Thoracic aorta (tissue), 2 donors: ENCODE data around the gene HMOX1. TPM values are rescaled to one million over a fixed set of nuclear protein-coding genes. Genes with fewer than 3 reads are reported as not detected.

Source experiments
- ATAC-seq: fragments of 150-250 bp; one replicate; pipeline ENCODE4 v1.8.0; 2017; ENCODE audit warnings: low read depth; ENCODE audit not compliant: insufficient number of reproducible peaks, low FRiP score
- DNase-seq: peaks from one replicate; pipeline ENCODE4 v3.0.0-alpha.2; 2020; ENCODE audit warnings: low spot score
- H3K27ac ChIP-seq, 2 donors: fragments of 200-600 bp; sonication (generic); 1 replicate in 1 of 2; 2 replicates in 1 of 2; pipeline ENCODE4 v1.5.1; 2016; ENCODE audit warnings: mild to moderate bottlenecking in 2 of 2, moderate library complexity in 2 of 2
- H3K27me3 ChIP-seq: fragments of 200-600 bp; sonication (generic); replicated peaks from 2 replicates; pipeline ENCODE4 v1.6.0; 2016; ENCODE audit warnings: mild to moderate bottlenecking; ENCODE audit not compliant: insufficient read depth
- H3K36me3 ChIP-seq: fragments of 200-600 bp; sonication (generic); one replicate; pipeline ENCODE4 v1.5.1; 2016
- H3K4me1 ChIP-seq, 2 donors: fragments of 200-600 bp; sonication (generic); 1 replicate in 1 of 2; 2 replicates in 1 of 2; pipeline versions ENCODE4 v1.5.1 to v1.6.0; 2016; ENCODE audit warnings: low read depth in 2 of 2, mild to moderate bottlenecking in 1 of 2; ENCODE audit not compliant: control insufficient read depth in 1 of 2
- H3K4me3 ChIP-seq: fragments of 200-600 bp; sonication (generic); 2 replicates; pipeline ENCODE4 v1.5.1; 2016; ENCODE audit warnings: mild to moderate bottlenecking
- H3K9me3 ChIP-seq: fragments of 200-600 bp; sonication (generic); 2 replicates; pipeline ENCODE4 v1.5.1; 2016
- total RNA-seq, 2 donors: library from RNA; depleted of rRNA; stranded (reverse); fragments of >200 nt; gene quantifications; one replicate each; pipeline versions ENCODE4 v1.1.0 to v1.2.3, GENCODE V29; 2016
- TF ChIP-seq, protein P1 (sequence below): fragments of 200-600 bp; sonication (generic); IDR thresholded peaks from one replicate; pipeline ENCODE4 v1.5.1; 2019; ENCODE audit warnings: antibody characterized with exemption

The HMOX1 gene
- total RNA-seq, 2 donors from 2014 or later: 28.3 to 332 TPM

GRCh38 chr22:35406443-35406842, 25.5 kb downstream of the HMOX1 start:
- TF ChIP-seq, protein P1, sequence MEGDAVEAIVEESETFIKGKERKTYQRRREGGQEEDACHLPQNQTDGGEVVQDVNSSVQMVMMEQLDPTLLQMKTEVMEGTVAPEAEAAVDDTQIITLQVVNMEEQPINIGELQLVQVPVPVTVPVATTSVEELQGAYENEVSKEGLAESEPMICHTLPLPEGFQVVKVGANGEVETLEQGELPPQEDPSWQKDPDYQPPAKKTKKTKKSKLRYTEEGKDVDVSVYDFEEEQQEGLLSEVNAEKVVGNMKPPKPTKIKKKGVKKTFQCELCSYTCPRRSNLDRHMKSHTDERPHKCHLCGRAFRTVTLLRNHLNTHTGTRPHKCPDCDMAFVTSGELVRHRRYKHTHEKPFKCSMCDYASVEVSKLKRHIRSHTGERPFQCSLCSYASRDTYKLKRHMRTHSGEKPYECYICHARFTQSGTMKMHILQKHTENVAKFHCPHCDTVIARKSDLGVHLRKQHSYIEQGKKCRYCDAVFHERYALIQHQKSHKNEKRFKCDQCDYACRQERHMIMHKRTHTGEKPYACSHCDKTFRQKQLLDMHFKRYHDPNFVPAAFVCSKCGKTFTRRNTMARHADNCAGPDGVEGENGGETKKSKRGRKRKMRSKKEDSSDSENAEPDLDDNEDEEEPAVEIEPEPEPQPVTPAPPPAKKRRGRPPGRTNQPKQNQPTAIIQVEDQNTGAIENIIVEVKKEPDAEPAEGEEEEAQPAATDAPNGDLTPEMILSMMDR: no peak
- Histone ChIP-seq H3K9me3 (no peaks in the 10 kb centered on the region), H3K27me3 (no peaks in the 10 kb centered on the region), H3K27ac (no peak overlapping the region), H3K36me3 (peaks cover 15% of the 10 kb centered on the region), H3K4me1 (peaks cover 0 to 4% of the 10 kb centered on the region in 2 donors), H3K4me3 (no peak overlapping the region)
- ATAC-seq: no peak
- no peak for DNase-seq

DNA sequence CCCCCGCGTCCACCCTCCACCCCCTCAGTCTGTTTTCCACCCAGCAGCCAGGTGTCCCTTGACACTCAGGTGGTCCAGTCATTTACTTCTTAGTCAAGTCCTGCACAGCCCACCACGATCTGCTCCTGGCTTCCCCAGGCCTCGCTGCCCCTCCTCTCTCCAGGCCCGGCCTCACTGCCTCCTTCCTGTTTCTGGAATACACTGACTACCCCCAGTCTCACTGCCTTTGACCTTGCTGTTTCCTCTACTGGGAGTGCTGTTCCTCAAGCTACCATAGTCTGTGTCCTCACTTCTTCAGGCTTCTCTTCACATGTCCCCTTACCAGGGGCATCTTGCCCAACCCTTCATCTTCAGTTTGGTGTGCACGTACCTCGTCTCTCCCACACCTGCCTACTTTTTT, 26.5 kb downstream of the HMOX1 start:
- TF ChIP-seq, protein P1: no peak

GRCh38 chr22:35409783-35410662, 29.1 kb downstream of the HMOX1 start:
- Histone ChIP-seq H3K27me3 (no peaks in the 10 kb centered on the region), H3K4me1 (no peaks in the 10 kb centered on the region), H3K36me3 (peaks cover 30% of the 10 kb centered on the region), H3K4me3 (no peak overlapping the region), H3K9me3 (no peaks in the 10 kb centered on the region), H3K27ac (no peak overlapping the region)
- TF ChIP-seq, protein P1: no peak
- DNase-seq (no peak), ATAC-seq (no peak)

More for the DNA sequence above, 26.5 kb downstream of the HMOX1 start:
- no peak overlapping the region for H3K4me3 ChIP-seq
- no peak for DNase-seq
- H3K27me3 ChIP-seq: no peaks in the 10 kb centered on the region
- H3K9me3 ChIP-seq: no peaks in the 10 kb centered on the region
- no peaks in the 10 kb centered on the region for H3K4me1 ChIP-seq
- peaks cover 20% of the 10 kb centered on the region for H3K36me3 ChIP-seq
- ATAC-seq: no peak
- no peak overlapping the region for H3K27ac ChIP-seq

GRCh38 chr22:35410663-35411034, 29.8 kb downstream of the HMOX1 start:
- H3K4me3 ChIP-seq: no peak overlapping the region
- no peak overlapping the region for H3K27ac ChIP-seq
- H3K36me3 ChIP-seq: peaks cover 30% of the 10 kb centered on the region
- no peaks in the 10 kb centered on the region for H3K4me1 ChIP-seq
- no peaks in the 10 kb centered on the region for H3K9me3 ChIP-seq
- ATAC-seq (no peak), DNase-seq (no peak)
- H3K27me3 ChIP-seq: no peaks in the 10 kb centered on the region
- TF ChIP-seq, protein P1: no peak

DNA sequence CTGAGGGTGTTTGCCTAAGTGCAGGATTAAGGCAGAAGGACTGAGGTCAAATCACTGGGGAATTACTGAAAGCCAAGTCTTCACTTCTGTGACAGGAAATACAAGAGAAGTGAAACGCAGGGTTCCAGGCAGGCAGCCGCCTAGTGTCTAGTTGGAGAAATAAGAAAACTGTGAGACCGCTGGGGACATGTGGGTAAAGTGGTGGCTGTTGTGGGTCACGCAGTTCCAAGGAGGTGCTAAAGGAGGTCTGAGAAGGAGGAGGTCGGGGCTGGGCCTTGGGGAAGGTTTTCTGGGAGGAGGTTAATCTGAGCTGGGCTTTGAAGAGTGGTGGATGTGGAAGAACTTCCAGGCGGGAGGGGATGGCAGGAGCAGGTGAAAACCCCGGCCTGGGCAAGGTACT, 30.2 kb downstream of the HMOX1 start:
- DNase-seq (no peak), ATAC-seq (no peak)
- peaks cover 30% of the 10 kb centered on the region for H3K36me3 ChIP-seq
- TF ChIP-seq, protein P1: no peak
- H3K27ac ChIP-seq: no peak overlapping the region
- no peaks in the 10 kb centered on the region for H3K9me3 ChIP-seq
- H3K4me3 ChIP-seq: no peak overlapping the region
- no peaks in the 10 kb centered on the region for H3K4me1 ChIP-seq
- no peaks in the 10 kb centered on the region for H3K27me3 ChIP-seq
